ENCODE measurements around the gene LSM3.

Gene LSM3

GRCh38 chr3:14236902-14237301, 58.3 kb downstream of the LSM3 start:
- ATAC-seq (replicated peaks; ENCODE audit: extremely low read depth, poor library complexity, severe bottlenecking) (no peak), DNase-seq (ENCODE audit: low spot score in 2 of 2) (no peak)
- H3K36me3 Mint-ChIP-seq (ENCODE audit: insufficient read depth) = no peaks in the 10 kb centered on the region
- H3K27ac Mint-ChIP-seq (ENCODE audit: low read depth) = no peak overlapping the region
- peaks cover 36% of the 10 kb centered on the region for H3K27me3 Mint-ChIP-seq
- H3K4me1 Mint-ChIP-seq = no peaks in the 10 kb centered on the region
- no peak overlapping the region for H3K4me3 Mint-ChIP-seq
- H3K9me3 Mint-ChIP-seq = peaks cover 6% of the 10 kb centered on the region

DNA sequence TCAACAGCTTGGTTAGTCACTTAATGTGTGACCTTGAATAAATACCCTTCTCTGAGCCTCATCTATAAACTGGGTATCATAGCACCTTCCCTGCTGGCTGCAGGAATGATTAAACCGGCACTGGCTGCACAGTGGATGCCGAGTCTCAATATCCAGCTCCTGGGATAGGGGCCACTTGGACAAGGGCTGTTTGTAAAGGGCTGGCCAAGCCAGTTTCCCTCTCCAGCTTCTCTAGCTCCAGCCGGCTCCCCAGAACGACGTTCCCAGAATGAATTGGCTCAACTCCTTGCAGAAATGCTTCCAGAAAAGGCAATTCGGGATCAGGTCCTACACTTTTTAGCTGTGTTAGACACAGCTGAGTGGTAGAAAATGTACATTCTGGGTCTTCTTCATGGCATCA, 58.8 kb downstream of the LSM3 start:
- no peak for DNase-seq (ENCODE audit: low spot score in 2 of 2)
- Mint-ChIP-seq H3K4me1 (no peaks in the 10 kb centered on the region), H3K27ac (ENCODE audit: low read depth) (no peak overlapping the region), H3K9me3 (peaks cover 6% of the 10 kb centered on the region), H3K36me3 (ENCODE audit: insufficient read depth) (no peaks in the 10 kb centered on the region), H3K27me3 (peaks cover 30% of the 10 kb centered on the region), H3K4me3 (no peak overlapping the region)
- ATAC-seq (replicated peaks; ENCODE audit: extremely low read depth, poor library complexity, severe bottlenecking) = no peak

DNA sequence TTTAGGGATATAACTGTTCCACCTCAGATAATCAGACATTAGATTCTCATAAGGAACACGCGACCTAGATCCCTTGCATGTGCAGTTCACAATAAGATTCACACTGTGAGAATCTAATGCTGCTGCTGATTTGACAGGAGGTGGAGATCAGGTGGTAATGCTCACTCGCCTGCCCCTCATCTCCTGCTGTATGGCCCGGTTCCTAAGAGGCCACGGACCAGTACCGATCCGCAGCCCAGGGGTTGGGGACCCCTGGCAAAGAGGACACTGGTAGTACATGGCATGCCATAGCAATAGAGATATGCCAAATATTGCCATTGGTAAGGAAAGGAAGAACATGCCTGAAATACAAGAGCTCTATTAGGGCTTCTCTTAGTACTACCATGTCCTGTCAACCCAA, 59.7 kb downstream of the LSM3 start:
- Mint-ChIP-seq H3K36me3 (ENCODE audit: insufficient read depth) (no peaks in the 10 kb centered on the region), H3K27me3 (peaks cover 21% of the 10 kb centered on the region), H3K9me3 (peaks cover 5% of the 10 kb centered on the region), H3K27ac (ENCODE audit: low read depth) (no peak overlapping the region), H3K4me1 (no peaks in the 10 kb centered on the region), H3K4me3 (no peak overlapping the region)
- ATAC-seq (replicated peaks; ENCODE audit: extremely low read depth, poor library complexity, severe bottlenecking) (no peak), DNase-seq (ENCODE audit: low spot score in 2 of 2) (no peak)

- no peaks in the 10 kb centered on the region for H3K36me3 Mint-ChIP-seq (ENCODE audit: insufficient read depth)
- no peaks in the 10 kb centered on the region for H3K4me1 Mint-ChIP-seq
- ATAC-seq (replicated peaks; ENCODE audit: extremely low read depth, poor library complexity, severe bottlenecking) (no peak), DNase-seq (ENCODE audit: low spot score in 2 of 2) (no peak)
- no peak overlapping the region for H3K27ac Mint-ChIP-seq (ENCODE audit: low read depth)
- H3K4me3 Mint-ChIP-seq = no peak overlapping the region
- no peaks in the 10 kb centered on the region for H3K9me3 Mint-ChIP-seq
- peaks cover 19% of the 10 kb centered on the region for H3K27me3 Mint-ChIP-seq
Observed at GRCh38 chr3:14238930-14239329, 60.3 kb downstream of the LSM3 start.

- Mint-ChIP-seq H3K4me1 (no peaks in the 10 kb centered on the region), H3K27me3 (peaks cover 28% of the 10 kb centered on the region), H3K27ac (ENCODE audit: low read depth) (no peak overlapping the region), H3K36me3 (ENCODE audit: insufficient read depth) (no peaks in the 10 kb centered on the region), H3K9me3 (no peaks in the 10 kb centered on the region), H3K4me3 (no peak overlapping the region)
- DNase-seq (ENCODE audit: low spot score in 2 of 2) (no peak), ATAC-seq (replicated peaks; ENCODE audit: extremely low read depth, poor library complexity, severe bottlenecking) (no peak)
Observed at GRCh38 chr3:14239940-14240339, 61.3 kb downstream of the LSM3 start.

GRCh38 chr3:14240366-14240765, 61.7 kb downstream of the LSM3 start:
- Mint-ChIP-seq H3K4me3 (no peak overlapping the region), H3K27me3 (peaks cover 28% of the 10 kb centered on the region), H3K27ac (ENCODE audit: low read depth) (no peak overlapping the region), H3K9me3 (no peaks in the 10 kb centered on the region), H3K36me3 (ENCODE audit: insufficient read depth) (no peaks in the 10 kb centered on the region), H3K4me1 (no peaks in the 10 kb centered on the region)
- ATAC-seq (replicated peaks; ENCODE audit: extremely low read depth, poor library complexity, severe bottlenecking) = no peak
- no peak for DNase-seq (ENCODE audit: low spot score in 2 of 2)

GRCh38 chr3:14241716-14242115, 63.1 kb downstream of the LSM3 start:
- no peaks in the 10 kb centered on the region for H3K9me3 Mint-ChIP-seq

GRCh38 chr3:14242490-14243311, 64.1 kb downstream of the LSM3 start:
- ATAC-seq (replicated peaks; ENCODE audit: extremely low read depth, poor library complexity, severe bottlenecking) (no peak), DNase-seq (ENCODE audit: low spot score in 2 of 2) (no peak)
- Mint-ChIP-seq H3K4me1 (no peaks in the 10 kb centered on the region), H3K4me3 (no peak overlapping the region), H3K27me3 (peaks cover 37% of the 10 kb centered on the region), H3K27ac (ENCODE audit: low read depth) (no peak overlapping the region), H3K9me3 (no peaks in the 10 kb centered on the region), H3K36me3 (ENCODE audit: insufficient read depth) (no peaks in the 10 kb centered on the region)

More at GRCh38 chr3:14241716-14242115, 63.1 kb downstream of the LSM3 start:
- H3K27ac Mint-ChIP-seq (ENCODE audit: low read depth) = no peak overlapping the region
- DNase-seq (ENCODE audit: low spot score in 2 of 2) (no peak), ATAC-seq (replicated peaks; ENCODE audit: extremely low read depth, poor library complexity, severe bottlenecking) (no peak)
- no peaks in the 10 kb centered on the region for H3K36me3 Mint-ChIP-seq (ENCODE audit: insufficient read depth)
- H3K4me3 Mint-ChIP-seq = no peak overlapping the region
- peaks cover 31% of the 10 kb centered on the region for H3K27me3 Mint-ChIP-seq
- H3K4me1 Mint-ChIP-seq = no peaks in the 10 kb centered on the region

- no peak overlapping the region for H3K27ac Mint-ChIP-seq (ENCODE audit: low read depth)
- H3K4me1 Mint-ChIP-seq = no peaks in the 10 kb centered on the region
- no peak overlapping the region for H3K4me3 Mint-ChIP-seq
- H3K27me3 Mint-ChIP-seq = peaks cover 37% of the 10 kb centered on the region
- ATAC-seq (replicated peaks; ENCODE audit: extremely low read depth, poor library complexity, severe bottlenecking) = no peak
- no peak for DNase-seq (ENCODE audit: low spot score in 2 of 2)
- no peaks in the 10 kb centered on the region for H3K9me3 Mint-ChIP-seq
- H3K36me3 Mint-ChIP-seq (ENCODE audit: insufficient read depth) = no peaks in the 10 kb centered on the region
Observed at GRCh38 chr3:14243782-14244181, 65.2 kb downstream of the LSM3 start.

GRCh38 chr3:14244521-14245247, 66.1 kb downstream of the LSM3 start:
- peaks cover 37% of the 10 kb centered on the region for H3K27me3 Mint-ChIP-seq
- no peaks in the 10 kb centered on the region for H3K9me3 Mint-ChIP-seq
- no peak overlapping the region for H3K4me3 Mint-ChIP-seq
- no peak for DNase-seq (ENCODE audit: low spot score in 2 of 2)
- no peak for ATAC-seq (replicated peaks; ENCODE audit: extremely low read depth, poor library complexity, severe bottlenecking)
- H3K27ac Mint-ChIP-seq (ENCODE audit: low read depth) = no peak overlapping the region
- H3K4me1 Mint-ChIP-seq = no peaks in the 10 kb centered on the region
- H3K36me3 Mint-ChIP-seq (ENCODE audit: insufficient read depth) = no peaks in the 10 kb centered on the region

- Mint-ChIP-seq H3K27ac (ENCODE audit: low read depth) (no peak overlapping the region), H3K36me3 (ENCODE audit: insufficient read depth) (no peaks in the 10 kb centered on the region), H3K4me1 (no peaks in the 10 kb centered on the region), H3K27me3 (peaks cover 37% of the 10 kb centered on the region), H3K9me3 (no peaks in the 10 kb centered on the region), H3K4me3 (no peak overlapping the region)
- no peak for ATAC-seq (replicated peaks; ENCODE audit: extremely low read depth, poor library complexity, severe bottlenecking)
- no peak for DNase-seq (ENCODE audit: low spot score in 2 of 2)
Observed at GRCh38 chr3:14245248-14245639, 66.6 kb downstream of the LSM3 start.

DNA sequence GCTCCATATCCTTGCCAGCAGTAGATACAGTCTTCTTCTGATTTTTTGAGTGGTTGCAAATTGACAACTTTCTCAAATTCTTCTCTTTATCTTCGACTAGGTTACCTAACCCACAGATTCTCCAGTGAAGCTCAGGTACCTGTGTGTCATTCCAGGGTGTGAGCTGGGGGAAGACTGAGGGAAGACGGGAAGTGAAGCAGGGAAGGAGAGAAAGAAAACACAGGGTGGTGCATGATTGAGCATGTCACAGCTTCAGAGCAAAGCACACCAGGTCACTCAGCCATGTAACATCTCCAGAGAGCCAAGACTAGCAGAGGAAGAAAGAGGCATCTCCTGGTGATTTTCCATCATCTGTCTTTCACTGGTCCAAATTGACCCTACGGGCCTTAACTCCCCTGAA, 67.2 kb downstream of the LSM3 start:
- Mint-ChIP-seq H3K4me3 (no peak overlapping the region), H3K27ac (ENCODE audit: low read depth) (no peak overlapping the region), H3K4me1 (no peaks in the 10 kb centered on the region), H3K36me3 (ENCODE audit: insufficient read depth) (no peaks in the 10 kb centered on the region), H3K27me3 (peaks cover 37% of the 10 kb centered on the region), H3K9me3 (no peaks in the 10 kb centered on the region)
- DNase-seq (ENCODE audit: low spot score in 2 of 2) (no peak), ATAC-seq (replicated peaks; ENCODE audit: extremely low read depth, poor library complexity, severe bottlenecking) (no peak)

DNA sequence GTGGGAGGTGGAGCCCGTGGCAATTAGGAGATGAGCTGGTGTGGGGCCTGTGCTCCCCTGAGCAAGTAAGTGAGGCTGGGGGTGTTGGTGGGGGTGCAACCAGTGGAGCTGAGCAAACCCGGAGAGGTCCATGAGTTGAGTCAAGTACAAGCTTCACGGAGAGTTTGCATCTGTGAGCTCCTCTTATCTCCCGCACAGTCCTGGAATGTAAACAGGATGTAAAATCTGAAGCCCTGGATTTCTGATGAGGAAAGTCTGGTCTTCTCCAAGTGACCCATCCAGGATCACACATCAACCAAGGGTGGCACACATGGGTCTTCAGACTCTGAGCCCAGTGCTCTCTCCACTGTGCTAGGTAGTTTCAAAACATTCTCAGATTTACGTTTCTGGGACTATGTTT, 67.8 kb downstream of the LSM3 start:
- no peaks in the 10 kb centered on the region for H3K36me3 Mint-ChIP-seq (ENCODE audit: insufficient read depth)
- H3K27ac Mint-ChIP-seq (ENCODE audit: low read depth) = no peak overlapping the region
- no peak overlapping the region for H3K4me3 Mint-ChIP-seq
- peaks cover 37% of the 10 kb centered on the region for H3K27me3 Mint-ChIP-seq
- DNase-seq (ENCODE audit: low spot score in 2 of 2) (no peak), ATAC-seq (replicated peaks; ENCODE audit: extremely low read depth, poor library complexity, severe bottlenecking) (no peak)
- no peaks in the 10 kb centered on the region for H3K4me1 Mint-ChIP-seq
- no peaks in the 10 kb centered on the region for H3K9me3 Mint-ChIP-seq
